IMR-90 (cell line): ENCODE data around the gene ZNF768. TPM values are rescaled to one million over a fixed set of nuclear protein-coding genes. Genes with fewer than 3 reads are reported as not detected.

Experiments
- ATAC-seq: fragments of 200-7000 bp; cut with Tn5 transposase; 2 replicates; pipeline ENCODE4 v1.9.1; 2020; ENCODE audit warnings: low read depth, mild to moderate bottlenecking, moderate library complexity
- BruUV-seq: library from RNA; stranded (reverse); fragments of 400-500 nt; replicated peaks from 2 replicates; lab custom pipeline; 2021; lab: Mats Ljungman, UMichigan
- CTCF ChIA-PET: fragments of 300-600 bp; formaldehyde crosslinking; extraction: SDS; loops from one replicate; lab custom pipeline; 2021; ENCODE audit warnings: antibody characterized with exemption; lab: Yijun Ruan, JAX
- POLR2A ChIA-PET: fragments of 300-600 bp; sonication (Branson Sonifier 250); formaldehyde crosslinking; loops from one replicate; lab custom pipeline; 2022; ENCODE audit warnings: antibody characterized with exemption; ENCODE audit not compliant: unreplicated experiment; lab: Charles Lee
- DNase-seq: peaks from one replicate; pipeline ENCODE4 v3.0.0; 2013
- H2AFZ ChIP-seq: replicated peaks from 2 replicates; pipeline ENCODE3; 2013; ENCODE audit warnings: low read length, mild to moderate bottlenecking; ENCODE audit not compliant: poor library complexity
- H2AK5ac ChIP-seq: 2 replicates; pipeline ENCODE4 v1.6.1; 2013; ENCODE audit warnings: low read depth, low read length, inconsistent platforms
- H2AK9ac ChIP-seq: replicated peaks from 2 replicates; pipeline ENCODE3; 2013; ENCODE audit warnings: mild to moderate bottlenecking, low read depth, low read length, moderate library complexity; ENCODE audit not compliant: poor library complexity
- H2BK120ac ChIP-seq: 2 replicates; pipeline ENCODE4 v1.6.1; 2013; ENCODE audit warnings: low read depth, low read length, inconsistent platforms
- H2BK15ac ChIP-seq: 3 replicates; pipeline ENCODE4 v1.6.1; 2013; ENCODE audit warnings: low read depth, low read length, inconsistent platforms
- H2BK20ac ChIP-seq: 2 replicates; pipeline ENCODE4 v1.6.1; 2013; ENCODE audit warnings: low read depth, mild to moderate bottlenecking, inconsistent platforms, low read length, moderate library complexity
- H2BK5ac ChIP-seq: 2 replicates; pipeline ENCODE4 v1.6.1; 2013; ENCODE audit warnings: mild to moderate bottlenecking, low read depth, low read length, inconsistent platforms; ENCODE audit not compliant: poor library complexity, severe bottlenecking
- H3K14ac ChIP-seq: replicated peaks from 2 replicates; pipeline ENCODE4 v1.6.1; 2013; ENCODE audit warnings: low read depth, low read length, inconsistent platforms
- H3K18ac ChIP-seq: 2 replicates; pipeline ENCODE4 v1.6.1; 2013; ENCODE audit warnings: low read depth, low read length, control low read depth
- H3K23ac ChIP-seq: 2 replicates; pipeline ENCODE4 v1.6.1; 2013; ENCODE audit warnings: low read depth, low read length, inconsistent platforms
- H3K27ac ChIP-seq: 2 replicates; pipeline ENCODE4 v1.5.1; 2013; ENCODE audit warnings: mild to moderate bottlenecking, control low read depth, low read length; ENCODE audit not compliant: insufficient read depth
- H3K27me3 ChIP-seq: 2 replicates; pipeline ENCODE4 v1.6.1; 2013; ENCODE audit warnings: low read length; ENCODE audit not compliant: control insufficient read depth, insufficient read depth
- H3K36me3 ChIP-seq: 2 replicates; pipeline ENCODE4 v1.6.1; 2013; ENCODE audit warnings: low read length, mixed read lengths; ENCODE audit not compliant: control insufficient read depth, insufficient read depth
- H3K4ac ChIP-seq: 2 replicates; pipeline ENCODE4 v1.6.1; 2013; ENCODE audit warnings: low read depth, low read length, inconsistent platforms
- H3K4me1 ChIP-seq: 2 replicates; pipeline ENCODE4 v1.6.1; 2013; ENCODE audit warnings: low read length, mixed read lengths; ENCODE audit not compliant: control insufficient read depth, insufficient read depth
- H3K4me2 ChIP-seq: 2 replicates; pipeline ENCODE4 v1.6.1; 2013; ENCODE audit warnings: low read depth, mild to moderate bottlenecking, control low read depth, low read length, moderate library complexity
- H3K4me3 ChIP-seq: 2 replicates; pipeline ENCODE4 v1.5.1; 2013; ENCODE audit warnings: low read depth, mild to moderate bottlenecking, control low read depth, low read length, moderate library complexity; ENCODE audit not compliant: insufficient read depth
- H3K56ac ChIP-seq: 2 replicates; pipeline ENCODE4 v1.6.1; 2013; ENCODE audit warnings: low read length, inconsistent platforms; ENCODE audit not compliant: insufficient read depth; ENCODE audit errors: extremely low read depth
- H3K79me1 ChIP-seq, 2 experiments: 2 replicates each; pipeline ENCODE4 v1.6.1; 2013; ENCODE audit warnings: low read length in 2 of 2, inconsistent platforms in 1 of 2, low read depth in 1 of 2
- H3K9ac ChIP-seq: 2 replicates; pipeline ENCODE4 v1.6.1; 2013; ENCODE audit warnings: low read depth, low read length, control low read depth
- H3K9me1 ChIP-seq: 2 replicates; pipeline ENCODE4 v1.6.1; 2013; ENCODE audit warnings: low read length, inconsistent platforms; ENCODE audit not compliant: insufficient read depth
- H3K9me3 ChIP-seq: 2 replicates; pipeline ENCODE4 v1.6.1; 2013; ENCODE audit warnings: low read length; ENCODE audit not compliant: control insufficient read depth, insufficient read depth
- H4K20me1 ChIP-seq: 2 replicates; pipeline ENCODE4 v1.6.1; 2013; ENCODE audit warnings: low read length, inconsistent platforms; ENCODE audit not compliant: insufficient read depth
- H4K5ac ChIP-seq: 2 replicates; pipeline ENCODE4 v1.6.1; 2013; ENCODE audit warnings: mild to moderate bottlenecking, low read depth, low read length, control low read depth
- H4K8ac ChIP-seq, 2 experiments: 2 replicates each; pipeline ENCODE4 v1.6.1; 2013; ENCODE audit warnings: low read depth in 2 of 2, low read length in 2 of 2, control low read depth in 1 of 2, inconsistent platforms in 1 of 2
- H4K91ac ChIP-seq: 2 replicates; pipeline ENCODE4 v1.6.1; 2013; ENCODE audit warnings: low read depth, low read length, inconsistent platforms; ENCODE audit not compliant: insufficient read depth
- CEBPB ChIP-seq: IDR thresholded peaks from 2 replicates; pipeline ENCODE4 v1.6.1; 2012; ENCODE audit warnings: low read depth, low read length, improper control_type of control experiment
- CTCF ChIP-seq: conservative IDR thresholded peaks from 2 replicates; pipeline ENCODE4 v1.5.1; 2012; ENCODE audit warnings: mild to moderate bottlenecking, low read depth, low read length, improper control_type of control experiment
- MAZ ChIP-seq: IDR thresholded peaks from 2 replicates; pipeline ENCODE4 v1.6.1; 2012; ENCODE audit warnings: low read depth, mild to moderate bottlenecking, low read length, improper control_type of control experiment, moderate library complexity, borderline replicate concordance
- MXI1 ChIP-seq: IDR thresholded peaks from 2 replicates; pipeline ENCODE4 v1.6.1; 2012; ENCODE audit warnings: low read depth, mild to moderate bottlenecking, low read length, moderate library complexity, borderline replicate concordance
- NFE2L2 ChIP-seq: fragments of 150-350 bp; IDR thresholded peaks from 2 replicates; pipeline ENCODE4 v1.6.1; 2016; ENCODE audit warnings: low read depth, mild to moderate bottlenecking, low read length
- RAD21 ChIP-seq: IDR thresholded peaks from 2 replicates; pipeline ENCODE4 v1.6.1; 2012; ENCODE audit warnings: low read length, improper control_type of control experiment
- SMC3 ChIP-seq: fragments of 150-350 bp; IDR thresholded peaks from 2 replicates; pipeline ENCODE4 v1.6.1; 2016; ENCODE audit warnings: low read depth, mild to moderate bottlenecking, antibody characterized with exemption, low read length, moderate library complexity
- WGBS, 2 experiments: methylation state at CpG; one replicate each; pipeline versions ENCODE4 v1.1.5 to v1.1.7; 2013; ENCODE audit warnings: missing lambda C conversion rate in 2 of 2; ENCODE audit not compliant: insufficient read length in 1 of 2; ENCODE audit errors: extremely low coverage in 2 of 2; 5-methylcytosine and 5-hydroxymethylcytosine counted together
- dilution Hi-C: fragments of 300-500 bp; cut with HindIII; formaldehyde crosslinking; loops from one replicate; pipeline ENCODE4 v1.14.3; 2018; ENCODE audit warnings: low sequenced_read_pairs; ENCODE audit not compliant: unreplicated experiment
- in situ Hi-C: fragments of 300-500 bp; cut with MboI; formaldehyde crosslinking; loops from 3 replicates; pipeline ENCODE4 v1.14.3; 2019; ENCODE audit warnings: low sequenced_read_pairs, inconsistent platforms, mixed read lengths
- intact Hi-C: fragments of 100-400 bp; cut with micrococcal nuclease; formaldehyde crosslinking; loops from 2 replicates; pipeline ENCODE4 v1.10.0; 2022
- polyA plus RNA-seq, 3 experiments: library from polyadenylated mRNA; depleted of rRNA; stranded (reverse); fragments of >200 nt; gene quantifications; 2 replicates each; pipeline ENCODE4 v1.2.3, GENCODE V29; 2012; ENCODE audit warnings: low replicate concordance in 1 of 3
- total RNA-seq: library from RNA; depleted of rRNA; stranded (reverse); fragments of >200 nt; gene quantifications from 2 replicates; pipeline ENCODE4 v1.2.3, GENCODE V29; 2012

The ZNF768 gene
- total and polyA plus RNA-seq, 2 of the 4 experiments (the other 2 are of a cell fraction), result 9.3 to 22.1 TPM

- H3K4ac ChIP-seq, result peak overlapping the region; percentile 42
- in situ Hi-C loops (loop anchor here (5.0 kb wide), 1 partner anchor 37 kb away; the partner anchor contains the start of gene ZNF688), intact Hi-C loops (loop anchor here (2.0 kb wide), 1 partner anchor 49 kb away; the partner anchor contains the start of gene ZNF785), dilution Hi-C loops (no loop called here)
- no peak overlapping the region; the same call in 1 of the 2 replicates for H3K56ac ChIP-seq
- peak overlapping the region; percentile 68; the same call in 1 of the 2 replicates for H3K4me3 ChIP-seq
- peak overlapping the region; percentile 88 for H2AK5ac ChIP-seq
- H4K5ac ChIP-seq, result peak overlapping the region; percentile 89
- 0 out of 2 replicates have a peak overlapping the region, but pooled peaks have one; percentile 3 for H3K27ac ChIP-seq
- no TSS peak for BruUV-seq
- H2BK20ac ChIP-seq, result no peak overlapping the region
- no peaks in the 10 kb centered on the region for H3K27me3 ChIP-seq
- H3K18ac ChIP-seq, result no peak overlapping the region
- H3K79me1 ChIP-seq, result peaks cover 6 to 31% of the 10 kb centered on the region in 2 experiments
- H3K36me3 ChIP-seq, result peaks cover 4% of the 10 kb centered on the region; the same call in 1 of the 2 replicates
- H2AFZ ChIP-seq, result peak overlapping the region; percentile 99
- ChIA-PET CTCF (interaction anchor here (1.1 to 1.2 kb wide), 2 partner anchors 22 to 93 kb away, joined by 4 to 5 read pairs; partner anchors contain the start of gene ZNF764), POLR2A (interaction anchor here (0.7 kb wide), 1 partner anchor 18 kb away, joined by 4 read pairs; no protein-coding TSS in a partner anchor)
- DNase-seq, result peak; percentile 62
- H2BK5ac ChIP-seq, result peak overlapping the region; percentile 6
- TF ChIP-seq NFE2L2 (no peak), SMC3 (peak; percentile 25), MAZ (no peak), CTCF (peak; percentile 48), MXI1 (peak; percentile 74; the same call in 1 of the 2 replicates), RAD21 (peak; percentile 47), CEBPB (no peak)
- peaks cover 8% of the 10 kb centered on the region for H3K4me1 ChIP-seq
- no peaks in the 10 kb centered on the region for H4K20me1 ChIP-seq
- peak overlapping the region; percentile 99 to 100 for H4K8ac ChIP-seq
- peak overlapping the region; percentile 85 for H2AK9ac ChIP-seq
- peak overlapping the region; percentile 11; the same call in 1 of the 2 replicates for H2BK120ac ChIP-seq
- 41% methylated on average over 10 of the region's 12 CpGs; no CpG with 5 or more reads in 1 of the 2 experiments for WGBS, 2 experiments
- H4K91ac ChIP-seq, result peak overlapping the region; percentile 15; the same call in 1 of the 2 replicates
- ATAC-seq, result peak; percentile 62
- H3K4me2 ChIP-seq, result peak overlapping the region; percentile 95
- H3K9me3 ChIP-seq, result no peaks in the 10 kb centered on the region
- H3K9ac ChIP-seq, result peak overlapping the region; percentile 88
- peaks cover 10% of the 10 kb centered on the region; the same call in 1 of the 2 replicates for H3K9me1 ChIP-seq
- H3K14ac ChIP-seq, result peak overlapping the region; percentile 50
- peak overlapping the region; percentile 84; the same call in 1 of the 2 replicates for H3K23ac ChIP-seq
- H2BK15ac ChIP-seq, result no peak overlapping the region
Observed at GRCh38 chr16:30535777-30536190, 9.4 kb upstream of the ZNF768 start.
